ENCODE data around the gene PKNOX2.

DNA sequence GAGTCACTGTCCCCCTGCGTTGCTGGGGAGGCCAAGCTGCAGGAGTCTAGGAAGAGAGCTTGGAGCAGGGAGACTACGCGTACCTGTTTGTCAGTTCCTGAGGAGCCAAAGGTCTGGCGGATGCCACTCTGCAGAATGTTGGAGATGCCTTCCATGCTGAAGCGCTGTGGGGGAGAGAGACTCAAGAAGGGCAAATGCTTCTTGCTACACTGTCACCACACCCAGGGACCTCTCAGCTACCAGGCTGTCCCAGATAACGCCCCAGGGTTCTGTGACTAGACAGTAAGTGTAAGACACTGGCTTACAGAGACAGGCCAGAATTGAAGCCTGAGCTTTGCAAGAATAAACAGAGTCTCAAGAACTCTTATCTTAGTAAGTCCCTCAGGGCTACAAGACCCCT is 289.5 kb downstream of the PKNOX2 start:
- TF ChIP-seq POLR2AphosphoS5 (IDR thresholded peaks at IDR 0.05; ENCODE audit: insufficient read depth in 1 of 2, low read depth in 1 of 2): no peak
- TF ChIP-seq, protein P1, sequence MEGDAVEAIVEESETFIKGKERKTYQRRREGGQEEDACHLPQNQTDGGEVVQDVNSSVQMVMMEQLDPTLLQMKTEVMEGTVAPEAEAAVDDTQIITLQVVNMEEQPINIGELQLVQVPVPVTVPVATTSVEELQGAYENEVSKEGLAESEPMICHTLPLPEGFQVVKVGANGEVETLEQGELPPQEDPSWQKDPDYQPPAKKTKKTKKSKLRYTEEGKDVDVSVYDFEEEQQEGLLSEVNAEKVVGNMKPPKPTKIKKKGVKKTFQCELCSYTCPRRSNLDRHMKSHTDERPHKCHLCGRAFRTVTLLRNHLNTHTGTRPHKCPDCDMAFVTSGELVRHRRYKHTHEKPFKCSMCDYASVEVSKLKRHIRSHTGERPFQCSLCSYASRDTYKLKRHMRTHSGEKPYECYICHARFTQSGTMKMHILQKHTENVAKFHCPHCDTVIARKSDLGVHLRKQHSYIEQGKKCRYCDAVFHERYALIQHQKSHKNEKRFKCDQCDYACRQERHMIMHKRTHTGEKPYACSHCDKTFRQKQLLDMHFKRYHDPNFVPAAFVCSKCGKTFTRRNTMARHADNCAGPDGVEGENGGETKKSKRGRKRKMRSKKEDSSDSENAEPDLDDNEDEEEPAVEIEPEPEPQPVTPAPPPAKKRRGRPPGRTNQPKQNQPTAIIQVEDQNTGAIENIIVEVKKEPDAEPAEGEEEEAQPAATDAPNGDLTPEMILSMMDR (IDR thresholded peaks at IDR 0.05): no peak

Measured in vagina (tissue), 2 donors.